D721Med (cell line): ENCODE results near the gene SLC19A2.

Experiments used
- DNase-seq: peaks from one replicate; pipeline ENCODE4 v3.0.0; 2011; ENCODE audit warnings: low spot score; ENCODE audit not compliant: insufficient read length
- FAIRE-seq: peaks from 2 replicates; lab custom pipeline; 2011; peaks lifted over from hg19 to GRCh38; lab: Jason Lieb, UNC
- TF ChIP-seq, protein P1 (sequence below): IDR thresholded peaks from 2 replicates; pipeline ENCODE4 v1.5.1; 2012; ENCODE audit warnings: mild to moderate bottlenecking, control low read depth; ENCODE audit not compliant: insufficient read depth; ENCODE audit errors: missing control alignments

SLC19A2 gene

DNA sequence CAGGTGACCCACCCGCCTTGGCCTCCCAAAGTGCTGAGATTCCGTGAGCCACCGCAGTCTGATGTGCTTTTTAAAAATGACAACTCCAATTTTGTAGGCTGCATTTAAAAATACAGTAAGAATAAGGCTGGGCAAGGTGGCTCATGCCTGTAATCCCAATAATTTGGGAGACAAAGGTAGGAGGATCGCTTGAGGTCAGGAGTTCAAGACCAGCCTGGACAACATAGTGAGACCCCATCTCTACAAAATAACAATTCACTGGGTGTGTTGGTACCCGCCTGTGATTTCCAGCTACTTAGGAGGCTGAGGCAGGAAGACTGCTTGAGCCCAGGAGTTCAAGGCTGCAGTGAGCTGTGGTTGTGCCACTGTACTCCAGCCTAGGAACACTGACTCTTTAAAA lies 23.4 kb downstream of the SLC19A2 start:
- FAIRE-seq: no peak
- no peak for DNase-seq
- TF ChIP-seq, protein P1, sequence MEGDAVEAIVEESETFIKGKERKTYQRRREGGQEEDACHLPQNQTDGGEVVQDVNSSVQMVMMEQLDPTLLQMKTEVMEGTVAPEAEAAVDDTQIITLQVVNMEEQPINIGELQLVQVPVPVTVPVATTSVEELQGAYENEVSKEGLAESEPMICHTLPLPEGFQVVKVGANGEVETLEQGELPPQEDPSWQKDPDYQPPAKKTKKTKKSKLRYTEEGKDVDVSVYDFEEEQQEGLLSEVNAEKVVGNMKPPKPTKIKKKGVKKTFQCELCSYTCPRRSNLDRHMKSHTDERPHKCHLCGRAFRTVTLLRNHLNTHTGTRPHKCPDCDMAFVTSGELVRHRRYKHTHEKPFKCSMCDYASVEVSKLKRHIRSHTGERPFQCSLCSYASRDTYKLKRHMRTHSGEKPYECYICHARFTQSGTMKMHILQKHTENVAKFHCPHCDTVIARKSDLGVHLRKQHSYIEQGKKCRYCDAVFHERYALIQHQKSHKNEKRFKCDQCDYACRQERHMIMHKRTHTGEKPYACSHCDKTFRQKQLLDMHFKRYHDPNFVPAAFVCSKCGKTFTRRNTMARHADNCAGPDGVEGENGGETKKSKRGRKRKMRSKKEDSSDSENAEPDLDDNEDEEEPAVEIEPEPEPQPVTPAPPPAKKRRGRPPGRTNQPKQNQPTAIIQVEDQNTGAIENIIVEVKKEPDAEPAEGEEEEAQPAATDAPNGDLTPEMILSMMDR: no peak

DNA sequence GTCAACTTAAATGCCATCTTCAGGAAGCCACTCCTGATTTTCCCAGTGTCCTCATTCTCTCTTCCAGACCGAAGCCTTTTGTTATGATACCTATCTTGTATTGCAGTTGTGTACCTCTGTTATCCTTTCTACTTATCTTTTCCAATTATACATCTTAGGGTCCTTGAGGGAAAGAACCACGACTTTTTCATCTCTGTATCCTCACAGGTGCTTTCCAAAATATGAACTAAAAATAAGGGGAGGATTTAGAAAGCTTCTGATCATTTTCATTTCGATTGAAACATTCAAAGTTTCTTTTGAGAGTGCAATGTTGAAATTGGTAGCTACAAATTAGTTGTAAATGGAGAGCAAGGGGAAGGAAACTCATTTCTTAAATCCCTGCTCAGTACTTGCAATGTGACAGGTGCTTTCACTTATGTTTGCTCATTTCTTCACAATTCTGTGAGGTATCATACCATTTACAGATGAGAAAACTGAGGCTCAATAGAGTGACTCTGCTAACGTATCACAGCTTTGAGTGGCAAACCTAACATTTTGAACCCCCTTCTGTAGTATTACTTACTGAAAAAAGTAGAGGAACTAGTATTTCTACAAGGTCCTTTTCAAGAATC lies 24.2 kb downstream of the SLC19A2 start:
- FAIRE-seq: no peak
- TF ChIP-seq, protein P1: no peak
- DNase-seq: no peak

DNA sequence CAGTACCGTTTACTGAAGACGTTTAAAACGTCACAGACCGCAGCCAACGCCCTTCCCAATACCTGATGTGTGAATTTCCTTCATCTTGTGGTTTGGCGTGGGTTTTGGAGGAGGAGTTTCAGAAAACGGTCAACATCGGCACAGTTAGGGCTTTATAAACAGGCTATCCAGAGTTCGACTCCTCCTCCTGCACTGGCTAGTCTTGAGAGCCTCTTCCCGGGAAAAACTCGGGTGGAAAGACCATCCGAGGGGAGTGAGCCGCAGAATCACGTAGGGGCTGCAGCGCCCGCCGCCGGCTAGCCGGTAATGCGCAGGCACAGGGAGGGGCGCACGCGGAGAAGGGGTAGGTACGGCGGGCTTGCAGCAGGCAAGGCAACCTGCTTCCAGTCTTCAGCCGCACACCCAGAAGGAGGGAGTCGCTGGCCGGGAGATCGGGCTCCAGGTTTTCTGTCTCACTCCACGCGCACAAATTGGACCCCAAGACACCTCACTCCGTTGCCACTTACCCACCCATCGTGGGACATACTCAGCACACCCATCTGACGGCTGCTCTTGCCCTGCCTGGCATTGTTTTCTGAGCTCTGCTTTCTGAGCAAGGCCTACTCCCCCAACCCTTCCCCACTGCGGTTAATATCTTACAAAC lies 25.4 kb downstream of the SLC19A2 start:
- FAIRE-seq: no peak
- no peak for DNase-seq
- TF ChIP-seq, protein P1: no peak

DNA sequence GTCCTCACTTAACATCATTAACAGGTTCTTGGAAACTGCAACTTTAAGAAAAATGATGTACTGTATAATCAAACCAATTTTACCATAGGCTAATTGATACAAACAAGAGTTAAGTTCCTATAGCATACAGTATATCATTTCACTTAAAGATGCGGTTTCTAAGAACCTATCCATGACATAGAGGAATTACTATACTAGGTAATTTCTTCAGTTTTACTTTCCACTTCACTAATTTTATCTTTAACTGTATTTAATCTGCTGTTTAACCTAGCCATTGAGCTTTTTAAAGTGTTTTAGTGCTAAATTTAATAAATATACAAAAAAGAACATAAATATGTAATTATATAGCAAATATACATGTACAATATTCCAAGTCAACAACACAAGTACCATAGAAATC lies 28.3 kb downstream of the SLC19A2 start:
- DNase-seq (no peak), FAIRE-seq (no peak)
- TF ChIP-seq, protein P1: no peak

DNA sequence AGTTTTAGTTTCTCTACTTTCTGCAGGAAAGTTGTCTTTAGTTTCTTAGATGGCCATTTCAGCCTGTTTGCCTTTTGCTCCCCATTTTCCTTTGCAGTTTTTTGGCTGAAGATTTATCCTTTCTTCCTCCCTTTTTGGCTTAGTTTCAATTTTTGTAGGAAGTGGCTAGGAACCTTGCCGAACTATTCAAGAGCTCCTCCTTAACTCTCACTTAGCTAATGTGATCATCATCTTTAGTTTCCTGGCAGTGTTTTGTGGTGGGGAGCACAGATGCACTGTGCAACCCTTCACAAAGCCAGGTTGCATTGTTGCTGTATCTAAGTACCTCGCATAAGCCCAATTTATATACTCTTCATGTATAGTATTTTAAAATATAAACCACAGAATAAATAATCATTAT lies 29.7 kb downstream of the SLC19A2 start:
- TF ChIP-seq, protein P1: no peak
- DNase-seq (no peak), FAIRE-seq (no peak)

DNA sequence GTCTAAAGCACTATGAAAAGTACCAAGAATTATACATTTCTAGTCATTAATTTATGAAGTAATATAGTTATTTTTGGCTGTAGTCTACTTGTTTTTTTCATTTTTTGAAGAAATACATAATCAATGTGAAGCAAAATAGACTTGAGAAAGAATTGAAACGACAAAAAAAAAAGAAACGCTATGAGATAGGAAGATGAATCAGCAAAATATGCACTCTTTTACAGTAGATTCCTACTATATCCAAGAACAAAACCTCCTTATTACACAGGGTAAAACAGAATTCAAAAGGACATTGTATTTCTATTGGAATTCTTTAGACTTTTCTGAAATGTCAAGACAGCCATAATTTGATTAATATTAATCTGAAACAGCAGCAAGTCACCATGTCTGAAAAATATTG lies 32.8 kb downstream of the SLC19A2 start:
- no peak for FAIRE-seq
- DNase-seq: no peak
- TF ChIP-seq, protein P1: no peak

DNA sequence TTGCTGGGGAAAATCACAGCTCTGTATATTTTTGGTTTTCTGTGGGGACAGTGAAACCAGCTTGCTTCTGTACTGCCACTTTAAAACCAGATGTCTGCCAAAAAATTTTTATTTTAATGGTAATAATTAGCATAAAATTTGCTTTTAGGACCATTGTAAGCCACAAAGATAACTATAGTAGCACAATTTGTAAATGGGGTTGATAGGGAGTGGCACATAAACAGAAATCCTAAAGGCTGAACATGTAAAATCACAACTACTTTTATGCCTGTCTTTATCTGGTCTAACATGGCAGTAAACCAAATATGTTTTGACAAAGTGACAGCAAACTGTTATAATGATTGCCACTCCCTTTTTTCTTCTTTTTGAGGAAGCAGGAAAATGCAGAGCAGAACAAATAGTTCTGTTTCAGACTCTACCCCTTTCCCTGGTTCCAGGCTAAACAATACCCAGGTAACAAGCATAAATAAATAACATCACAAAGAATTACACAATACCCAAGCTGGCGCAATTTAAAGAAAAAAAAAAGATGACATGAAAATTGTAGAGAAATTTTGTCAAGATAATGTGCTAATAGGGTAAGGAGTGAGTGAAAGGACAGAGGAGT lies 34.4 kb downstream of the SLC19A2 start:
- DNase-seq (no peak), FAIRE-seq (peak; percentile 56)
- TF ChIP-seq, protein P1: no peak
